MM.1S (cell line): Measurements from ENCODE around the gene ZSCAN26.

ENCODE experiments used
- EZH2 ChIP-seq: fragments of 300-600 bp; sonication (generic); optimal IDR thresholded peaks from 2 replicates; pipeline ENCODE3; 2017; ENCODE audit warnings: low read depth, mild to moderate bottlenecking, antibody characterized with exemption, low read length, mixed read lengths
- TF ChIP-seq, protein P1 (sequence below): fragments of 300-600 bp; sonication (generic); IDR thresholded peaks from 2 replicates; pipeline ENCODE4 v1.5.1; 2016; ENCODE audit warnings: antibody characterized with exemption, low read length, mixed read lengths

DNA sequence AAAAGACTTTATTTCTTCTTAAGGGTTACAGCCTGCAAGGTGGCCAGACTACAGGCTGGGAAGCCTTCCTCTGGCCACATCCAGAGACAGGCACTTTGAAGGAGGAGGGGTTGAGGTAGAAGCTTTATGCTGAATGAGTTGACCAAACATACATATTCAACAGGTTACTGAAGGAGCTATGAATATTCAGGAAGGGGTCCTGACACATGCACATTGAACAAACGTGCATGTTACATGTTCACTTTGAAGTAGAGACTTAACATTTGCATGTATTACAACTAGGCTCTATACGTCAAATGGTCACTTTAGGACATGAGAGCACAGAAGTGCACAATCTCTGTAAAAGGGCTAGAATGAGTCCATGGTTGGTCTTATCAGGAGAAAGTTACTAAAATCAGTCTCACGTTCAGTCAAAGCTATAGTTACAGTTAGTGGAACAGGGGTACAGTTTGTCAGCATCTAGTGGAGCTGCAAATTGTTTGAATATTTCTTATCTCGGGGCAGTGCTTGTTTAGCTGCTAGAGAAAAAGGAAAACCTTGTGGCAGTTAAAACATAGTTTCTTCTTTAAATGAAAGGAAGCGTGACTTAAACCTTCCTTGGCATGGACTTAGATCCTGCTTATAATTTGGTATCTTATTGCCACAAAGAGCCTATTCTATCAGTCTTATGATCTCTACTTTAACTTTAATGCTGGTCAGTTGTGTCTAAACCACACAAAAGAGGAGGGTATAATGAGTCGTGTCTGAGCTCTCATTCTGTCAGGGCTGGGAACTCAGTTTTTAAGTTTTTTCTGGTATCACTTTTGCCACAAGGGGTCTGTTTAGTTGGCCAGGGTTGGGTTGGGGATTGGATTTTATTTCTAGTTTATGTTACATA is 46.4 kb upstream of the ZSCAN26 start:
- TF ChIP-seq, protein P1, sequence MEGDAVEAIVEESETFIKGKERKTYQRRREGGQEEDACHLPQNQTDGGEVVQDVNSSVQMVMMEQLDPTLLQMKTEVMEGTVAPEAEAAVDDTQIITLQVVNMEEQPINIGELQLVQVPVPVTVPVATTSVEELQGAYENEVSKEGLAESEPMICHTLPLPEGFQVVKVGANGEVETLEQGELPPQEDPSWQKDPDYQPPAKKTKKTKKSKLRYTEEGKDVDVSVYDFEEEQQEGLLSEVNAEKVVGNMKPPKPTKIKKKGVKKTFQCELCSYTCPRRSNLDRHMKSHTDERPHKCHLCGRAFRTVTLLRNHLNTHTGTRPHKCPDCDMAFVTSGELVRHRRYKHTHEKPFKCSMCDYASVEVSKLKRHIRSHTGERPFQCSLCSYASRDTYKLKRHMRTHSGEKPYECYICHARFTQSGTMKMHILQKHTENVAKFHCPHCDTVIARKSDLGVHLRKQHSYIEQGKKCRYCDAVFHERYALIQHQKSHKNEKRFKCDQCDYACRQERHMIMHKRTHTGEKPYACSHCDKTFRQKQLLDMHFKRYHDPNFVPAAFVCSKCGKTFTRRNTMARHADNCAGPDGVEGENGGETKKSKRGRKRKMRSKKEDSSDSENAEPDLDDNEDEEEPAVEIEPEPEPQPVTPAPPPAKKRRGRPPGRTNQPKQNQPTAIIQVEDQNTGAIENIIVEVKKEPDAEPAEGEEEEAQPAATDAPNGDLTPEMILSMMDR, result no peak
- no peak for TF ChIP-seq EZH2
